ENCODE results near the gene ADGRV1.

GRCh38 chr5:90878549-90879196, 320.1 kb downstream of the ADGRV1 start:
- TF ChIP-seq CTCF (IDR thresholded peaks at IDR 0.05; ENCODE audit: insufficient read depth, low read length, poor library complexity, severe bottlenecking) (no peak), EZH2phosphoT487 (conservative IDR thresholded peaks at IDR 0.05; ENCODE audit: low read length) (no peak)

Data from SU-DHL-6 (cell line).